Measurements from ENCODE around the gene SLC39A9. TPM values are rescaled to one million over a fixed set of nuclear protein-coding genes. Genes with fewer than 3 reads are reported as not detected.

The SLC39A9 gene
- total and polyA plus RNA-seq, 2 of the 13 experiments (the other 11 are each of a cell fraction or from before 2014, with no cell fraction given) = 46.6 to 69.5 TPM

DNA sequence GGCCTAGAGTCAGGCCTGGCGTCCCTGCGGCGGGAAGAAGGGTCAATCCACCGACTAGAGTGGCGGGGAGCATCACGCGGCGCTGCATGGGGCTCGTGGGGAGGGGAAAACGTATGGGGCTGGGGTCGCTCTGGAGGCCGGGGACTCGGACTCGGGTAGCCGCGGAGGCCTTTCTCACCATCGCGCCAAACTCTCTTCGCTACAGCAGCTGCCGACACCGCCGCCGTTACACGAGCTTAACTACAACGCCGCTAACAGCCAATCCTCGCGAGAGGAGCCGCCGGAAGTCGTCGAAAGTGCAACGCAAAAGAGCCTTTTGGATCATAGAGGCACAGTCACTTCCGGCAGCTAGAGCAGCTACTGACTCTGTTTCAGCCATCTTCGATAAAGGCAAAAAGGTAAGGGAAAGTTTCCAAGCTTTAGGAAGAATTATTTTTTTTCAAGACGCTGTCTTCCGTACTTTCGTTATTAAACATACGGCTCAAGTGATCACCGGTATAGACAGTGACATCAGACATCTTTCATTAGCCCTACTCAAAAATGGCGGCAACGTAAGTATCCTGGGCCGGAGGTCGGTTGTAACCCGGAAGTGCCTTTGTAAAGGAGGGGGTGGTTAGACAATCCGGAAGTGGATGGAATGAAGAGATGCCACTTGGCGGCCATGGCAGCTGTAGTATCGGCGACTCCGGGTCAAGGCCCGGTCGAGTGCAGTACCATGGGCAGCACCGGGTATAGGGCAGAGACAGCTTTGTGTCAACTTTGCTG is at the start of gene SLC39A9, which contains the start of gene ERH (continued):
- TF ChIP-seq, protein P1, sequence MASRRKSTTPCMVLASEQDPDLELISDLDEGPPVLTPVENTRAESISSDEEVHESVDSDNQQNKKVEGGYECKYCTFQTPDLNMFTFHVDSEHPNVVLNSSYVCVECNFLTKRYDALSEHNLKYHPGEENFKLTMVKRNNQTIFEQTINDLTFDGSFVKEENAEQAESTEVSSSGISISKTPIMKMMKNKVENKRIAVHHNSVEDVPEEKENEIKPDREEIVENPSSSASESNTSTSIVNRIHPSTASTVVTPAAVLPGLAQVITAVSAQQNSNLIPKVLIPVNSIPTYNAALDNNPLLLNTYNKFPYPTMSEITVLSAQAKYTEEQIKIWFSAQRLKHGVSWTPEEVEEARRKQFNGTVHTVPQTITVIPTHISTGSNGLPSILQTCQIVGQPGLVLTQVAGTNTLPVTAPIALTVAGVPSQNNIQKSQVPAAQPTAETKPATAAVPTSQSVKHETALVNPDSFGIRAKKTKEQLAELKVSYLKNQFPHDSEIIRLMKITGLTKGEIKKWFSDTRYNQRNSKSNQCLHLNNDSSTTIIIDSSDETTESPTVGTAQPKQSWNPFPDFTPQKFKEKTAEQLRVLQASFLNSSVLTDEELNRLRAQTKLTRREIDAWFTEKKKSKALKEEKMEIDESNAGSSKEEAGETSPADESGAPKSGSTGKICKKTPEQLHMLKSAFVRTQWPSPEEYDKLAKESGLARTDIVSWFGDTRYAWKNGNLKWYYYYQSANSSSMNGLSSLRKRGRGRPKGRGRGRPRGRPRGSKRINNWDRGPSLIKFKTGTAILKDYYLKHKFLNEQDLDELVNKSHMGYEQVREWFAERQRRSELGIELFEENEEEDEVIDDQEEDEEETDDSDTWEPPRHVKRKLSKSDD (CRISPR knock-in tag; IDR thresholded peaks at IDR 0.05; ENCODE audit: low read depth) = peak; percentile 91
- TF ChIP-seq SNAPC2 (CRISPR knock-in tag; IDR thresholded peaks at IDR 0.05) (0 out of 2 replicates have a peak, but pooled peaks have one; percentile 34), KIAA2018 (CRISPR knock-in tag; IDR thresholded peaks at IDR 0.05; ENCODE audit: borderline replicate concordance) (no peak), MYNN (CRISPR knock-in tag; IDR thresholded peaks at IDR 0.05; ENCODE audit: low read depth) (no peak; the same call in 1 of the 2 replicates), ZNF792 (CRISPR knock-in tag; IDR thresholded peaks at IDR 0.05) (peak; percentile 63; the same call in 1 of the 2 replicates), GPN1 (CRISPR knock-in tag; IDR thresholded peaks at IDR 0.05; ENCODE audit: borderline replicate concordance) (no peak), MXI1 (IDR thresholded peaks at IDR 0.05; ENCODE audit: borderline replicate concordance, low read depth, low read length) (peak; percentile 69; the same call in 1 of the 3 replicates), ZNF253 (CRISPR knock-in tag; IDR thresholded peaks at IDR 0.05; ENCODE audit: borderline replicate concordance) (peak; percentile 35; the same call in 1 of the 2 replicates)
- TF ChIP-seq, protein P2, sequence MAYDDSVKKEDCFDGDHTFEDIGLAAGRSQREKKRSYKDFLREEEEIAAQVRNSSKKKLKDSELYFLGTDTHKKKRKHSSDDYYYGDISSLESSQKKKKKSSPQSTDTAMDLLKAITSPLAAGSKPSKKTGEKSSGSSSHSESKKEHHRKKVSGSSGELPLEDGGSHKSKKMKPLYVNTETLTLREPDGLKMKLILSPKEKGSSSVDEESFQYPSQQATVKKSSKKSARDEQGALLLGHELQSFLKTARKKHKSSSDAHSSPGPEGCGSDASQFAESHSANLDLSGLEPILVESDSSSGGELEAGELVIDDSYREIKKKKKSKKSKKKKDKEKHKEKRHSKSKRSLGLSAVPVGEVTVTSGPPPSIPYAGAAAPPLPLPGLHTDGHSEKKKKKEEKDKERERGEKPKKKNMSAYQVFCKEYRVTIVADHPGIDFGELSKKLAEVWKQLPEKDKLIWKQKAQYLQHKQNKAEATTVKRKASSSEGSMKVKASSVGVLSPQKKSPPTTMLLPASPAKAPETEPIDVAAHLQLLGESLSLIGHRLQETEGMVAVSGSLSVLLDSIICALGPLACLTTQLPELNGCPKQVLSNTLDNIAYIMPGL (CRISPR knock-in tag; IDR thresholded peaks at IDR 0.05; ENCODE audit: borderline replicate concordance in 1 of 2, low read depth in 1 of 2) = peak; percentile 59 to 76

Data from HepG2 (cell line).